ENCODE data around the gene GDI1. TPM values are rescaled to one million over a fixed set of nuclear protein-coding genes. Genes with fewer than 3 reads are reported as not detected.
A peak's percentile ranks its signal among the peaks of the same experiment; 100 is the strongest.

GDI1 gene
- total RNA-seq, 1 donor from 2014 or later, result 152 TPM

GRCh38 chrX:154437971-154438893, 1.3 kb downstream of the GDI1 start:
- peaks cover 4% of the 10 kb centered on the region for H3K36me3 Mint-ChIP-seq (ENCODE audit: low read depth)
- H3K27me3 Mint-ChIP-seq (ENCODE audit: low read depth), result no peaks in the 10 kb centered on the region
- peaks cover 13% of the 10 kb centered on the region for H3K4me1 Mint-ChIP-seq (ENCODE audit: low read depth)
- H3K9me3 Mint-ChIP-seq (ENCODE audit: low read depth), result peaks cover 5% of the 10 kb centered on the region
- H3K27ac Mint-ChIP-seq (ENCODE audit: unreplicated experiment), result peak overlapping the region; percentile 77
- TF ChIP-seq, protein P1, sequence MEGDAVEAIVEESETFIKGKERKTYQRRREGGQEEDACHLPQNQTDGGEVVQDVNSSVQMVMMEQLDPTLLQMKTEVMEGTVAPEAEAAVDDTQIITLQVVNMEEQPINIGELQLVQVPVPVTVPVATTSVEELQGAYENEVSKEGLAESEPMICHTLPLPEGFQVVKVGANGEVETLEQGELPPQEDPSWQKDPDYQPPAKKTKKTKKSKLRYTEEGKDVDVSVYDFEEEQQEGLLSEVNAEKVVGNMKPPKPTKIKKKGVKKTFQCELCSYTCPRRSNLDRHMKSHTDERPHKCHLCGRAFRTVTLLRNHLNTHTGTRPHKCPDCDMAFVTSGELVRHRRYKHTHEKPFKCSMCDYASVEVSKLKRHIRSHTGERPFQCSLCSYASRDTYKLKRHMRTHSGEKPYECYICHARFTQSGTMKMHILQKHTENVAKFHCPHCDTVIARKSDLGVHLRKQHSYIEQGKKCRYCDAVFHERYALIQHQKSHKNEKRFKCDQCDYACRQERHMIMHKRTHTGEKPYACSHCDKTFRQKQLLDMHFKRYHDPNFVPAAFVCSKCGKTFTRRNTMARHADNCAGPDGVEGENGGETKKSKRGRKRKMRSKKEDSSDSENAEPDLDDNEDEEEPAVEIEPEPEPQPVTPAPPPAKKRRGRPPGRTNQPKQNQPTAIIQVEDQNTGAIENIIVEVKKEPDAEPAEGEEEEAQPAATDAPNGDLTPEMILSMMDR (IDR thresholded peaks at IDR 0.05), result no peak
- H3K4me3 Mint-ChIP-seq (ENCODE audit: unreplicated experiment), result peak overlapping the region; percentile 86
- DNase-seq (ENCODE audit: low spot score), result no peak

DNA sequence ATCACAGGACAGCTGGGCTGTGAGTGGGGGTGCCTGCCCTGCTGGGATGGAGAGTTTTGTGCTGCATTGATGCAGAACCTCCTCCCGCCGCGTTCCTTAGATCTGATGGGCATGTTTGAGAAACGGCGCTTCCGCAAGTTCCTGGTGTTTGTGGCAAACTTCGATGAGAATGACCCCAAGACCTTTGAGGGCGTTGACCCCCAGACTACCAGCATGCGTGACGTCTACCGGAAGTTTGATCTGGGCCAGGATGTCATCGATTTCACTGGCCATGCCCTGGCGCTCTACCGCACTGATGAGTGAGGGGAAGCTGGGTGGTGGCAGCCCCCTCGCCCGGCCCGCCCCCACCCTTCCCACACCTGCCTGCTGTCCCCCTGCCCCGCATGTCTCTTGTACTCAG, 2.9 kb downstream of the GDI1 start:
- H3K4me3 Mint-ChIP-seq (ENCODE audit: unreplicated experiment), result no peak overlapping the region
- TF ChIP-seq, protein P1 (IDR thresholded peaks at IDR 0.05), result no peak
- peaks cover 4% of the 10 kb centered on the region for H3K36me3 Mint-ChIP-seq (ENCODE audit: low read depth)
- peaks cover 5% of the 10 kb centered on the region for H3K9me3 Mint-ChIP-seq (ENCODE audit: low read depth)
- H3K27ac Mint-ChIP-seq (ENCODE audit: unreplicated experiment), result no peak overlapping the region
- DNase-seq (ENCODE audit: low spot score), result no peak
- no peaks in the 10 kb centered on the region for H3K27me3 Mint-ChIP-seq (ENCODE audit: low read depth)
- peaks cover 17% of the 10 kb centered on the region for H3K4me1 Mint-ChIP-seq (ENCODE audit: low read depth)

GRCh38 chrX:154440623-154441357, 3.8 kb downstream of the GDI1 start:
- DNase-seq (ENCODE audit: low spot score), result no peak
- H3K27me3 Mint-ChIP-seq (ENCODE audit: low read depth), result no peaks in the 10 kb centered on the region
- H3K36me3 Mint-ChIP-seq (ENCODE audit: low read depth), result peaks cover 4% of the 10 kb centered on the region
- H3K4me1 Mint-ChIP-seq (ENCODE audit: low read depth), result peaks cover 21% of the 10 kb centered on the region
- H3K4me3 Mint-ChIP-seq (ENCODE audit: unreplicated experiment), result no peak overlapping the region
- TF ChIP-seq, protein P1 (IDR thresholded peaks at IDR 0.05), result no peak
- peaks cover 5% of the 10 kb centered on the region for H3K9me3 Mint-ChIP-seq (ENCODE audit: low read depth)
- H3K27ac Mint-ChIP-seq (ENCODE audit: unreplicated experiment), result no peak overlapping the region

GRCh38 chrX:154441564-154441963, 4.6 kb downstream of the GDI1 start:
- TF ChIP-seq, protein P1 (IDR thresholded peaks at IDR 0.05), result no peak
- Mint-ChIP-seq H3K4me1 (ENCODE audit: low read depth) (peaks cover 23% of the 10 kb centered on the region), H3K36me3 (ENCODE audit: low read depth) (peaks cover 7% of the 10 kb centered on the region), H3K4me3 (ENCODE audit: unreplicated experiment) (no peak overlapping the region), H3K27me3 (ENCODE audit: low read depth) (no peaks in the 10 kb centered on the region), H3K27ac (ENCODE audit: unreplicated experiment) (no peak overlapping the region), H3K9me3 (ENCODE audit: low read depth) (peaks cover 5% of the 10 kb centered on the region)
- no peak for DNase-seq (ENCODE audit: low spot score)

DNA sequence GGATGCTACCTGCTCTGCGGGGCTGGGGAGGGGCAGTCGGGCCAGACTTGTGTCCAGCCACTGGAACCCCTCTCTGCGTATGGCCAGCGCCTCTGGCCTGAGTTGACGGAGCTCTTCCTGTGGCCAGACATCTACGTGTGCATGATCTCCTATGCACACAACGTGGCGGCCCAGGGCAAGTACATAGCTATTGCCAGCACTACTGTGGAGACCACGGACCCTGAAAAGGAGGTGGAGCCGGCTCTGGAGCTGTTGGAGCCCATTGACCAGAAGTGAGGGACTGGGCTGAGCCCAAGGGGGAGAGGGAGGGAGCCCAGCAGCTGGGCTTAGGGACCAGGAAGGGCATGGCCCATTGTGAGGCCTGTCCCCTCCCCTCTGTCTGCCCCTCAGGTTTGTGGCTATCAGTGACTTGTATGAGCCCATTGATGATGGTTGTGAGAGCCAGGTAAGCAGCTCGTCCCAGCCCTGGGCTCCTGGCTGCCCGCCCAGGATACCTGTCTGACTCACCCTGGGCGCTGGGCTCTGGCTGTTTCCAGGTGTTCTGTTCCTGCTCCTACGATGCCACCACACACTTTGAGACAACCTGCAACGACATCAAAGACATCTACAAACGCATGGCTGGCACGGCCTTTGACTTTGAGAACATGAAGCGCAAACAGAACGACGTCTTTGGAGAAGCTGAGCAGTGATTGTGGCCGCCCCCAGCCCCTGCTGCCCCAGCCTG, 5.2 kb downstream of the GDI1 start:
- Mint-ChIP-seq H3K9me3 (ENCODE audit: low read depth) (peaks cover 5% of the 10 kb centered on the region), H3K27me3 (ENCODE audit: low read depth) (no peaks in the 10 kb centered on the region), H3K4me3 (ENCODE audit: unreplicated experiment) (no peak overlapping the region), H3K27ac (ENCODE audit: unreplicated experiment) (no peak overlapping the region), H3K4me1 (ENCODE audit: low read depth) (peaks cover 23% of the 10 kb centered on the region), H3K36me3 (ENCODE audit: low read depth) (peaks cover 7% of the 10 kb centered on the region)
- TF ChIP-seq, protein P1 (IDR thresholded peaks at IDR 0.05), result no peak
- peak; percentile 92 for DNase-seq (ENCODE audit: low spot score)

All from chondrocyte (in vitro differentiated cells).